DOHH2 (cell line): ENCODE data around the gene ZMYM2.

ENCODE experiments used
- H3F3A ChIP-seq: fragments of 200-600 bp; sonication (generic), shearing (Covaris generic); 2 replicates; pipeline ENCODE4 v1.6.0; 2016; ENCODE audit warnings: antibody characterized with exemption, mild to moderate bottlenecking; ENCODE audit not compliant: control insufficient read depth, insufficient read depth
- H3K27ac ChIP-seq: fragments of 200-600 bp; sonication (generic); 2 replicates; pipeline ENCODE4 v1.5.1; 2014; ENCODE audit warnings: low read depth, mild to moderate bottlenecking, low read length, moderate library complexity
- H3K27me3 ChIP-seq: fragments of 200-600 bp; sonication (generic); 2 replicates; pipeline ENCODE4 v1.6.1; 2014; ENCODE audit warnings: mild to moderate bottlenecking, low read length, mixed read lengths; ENCODE audit not compliant: control insufficient read depth
- H3K36me3 ChIP-seq: fragments of 200-600 bp; sonication (generic); 2 replicates; pipeline ENCODE4 v1.6.1; 2014; ENCODE audit warnings: mild to moderate bottlenecking, low read length, moderate library complexity, mixed read lengths; ENCODE audit not compliant: control insufficient read depth
- H3K4me1 ChIP-seq: fragments of 200-600 bp; sonication (generic); 2 replicates; pipeline ENCODE4 v1.6.1; 2014; ENCODE audit warnings: mild to moderate bottlenecking, low read length, mixed read lengths; ENCODE audit not compliant: control insufficient read depth
- H3K4me2 ChIP-seq: fragments of 200-600 bp; sonication (generic); 2 replicates; pipeline ENCODE4 v1.6.0; 2014; ENCODE audit warnings: mild to moderate bottlenecking, low read length, moderate library complexity
- H3K4me3 ChIP-seq: fragments of 200-600 bp; sonication (generic); 2 replicates; pipeline ENCODE4 v1.5.1; 2014; ENCODE audit warnings: mild to moderate bottlenecking, low read length, mixed read lengths
- H3K79me2 ChIP-seq: fragments of 200-600 bp; sonication (generic); 2 replicates; pipeline ENCODE4 v1.6.1; 2014; ENCODE audit warnings: mild to moderate bottlenecking, low read length, mixed read lengths; ENCODE audit not compliant: control insufficient read depth
- H3K9me2 ChIP-seq: fragments of 200-600 bp; sonication (generic); replicated peaks from 2 replicates; pipeline ENCODE4 v1.6.1; 2014; ENCODE audit warnings: mild to moderate bottlenecking, low read length, mixed read lengths; ENCODE audit not compliant: control insufficient read depth
- H3K9me3 ChIP-seq: fragments of 200-600 bp; sonication (generic); 2 replicates; pipeline ENCODE4 v1.6.1; 2014; ENCODE audit warnings: antibody characterized with exemption, low read length, mixed read lengths; ENCODE audit not compliant: control insufficient read depth, insufficient read depth
- H4K20me1 ChIP-seq: fragments of 200-600 bp; sonication (generic); 2 replicates; pipeline ENCODE4 v1.6.0; 2014; ENCODE audit warnings: low read depth, mild to moderate bottlenecking, antibody characterized with exemption, low read length, moderate library complexity; ENCODE audit not compliant: control insufficient read depth, insufficient read depth
- CTCF ChIP-seq: fragments of 200-600 bp; sonication (generic); IDR thresholded peaks from one replicate; pipeline ENCODE4 v1.5.1; 2014; ENCODE audit warnings: antibody characterized with exemption, mild to moderate bottlenecking, low read depth, low read length; ENCODE audit not compliant: poor library complexity, severe bottlenecking
- EZH2phosphoT487 ChIP-seq: fragments of 200-600 bp; sonication (generic); IDR thresholded peaks from 2 replicates; pipeline ENCODE4 v1.6.1; 2017; ENCODE audit warnings: borderline replicate concordance, mild to moderate bottlenecking, antibody characterized with exemption, low read length, moderate library complexity, mixed read lengths

The ZMYM2 gene

GRCh38 chr13:20065516-20065915 lies 107.0 kb downstream of the ZMYM2 start:
- Histone ChIP-seq H3K9me2 (no peaks in the 10 kb centered on the region), H3K9me3 (no peaks in the 10 kb centered on the region), H3K27ac (no peak overlapping the region), H3K36me3 (peaks cover 58% of the 10 kb centered on the region), H3K79me2 (no peaks in the 10 kb centered on the region), H3K4me3 (no peak overlapping the region), H3K4me2 (no peak overlapping the region), H3K4me1 (no peaks in the 10 kb centered on the region), H3F3A (no peaks in the 10 kb centered on the region), H4K20me1 (no peaks in the 10 kb centered on the region), H3K27me3 (no peaks in the 10 kb centered on the region)
- TF ChIP-seq CTCF (no peak), EZH2phosphoT487 (no peak)

GRCh38 chr13:20069956-20070355 lies 111.4 kb downstream of the ZMYM2 start:
- H3K4me1 ChIP-seq: no peaks in the 10 kb centered on the region
- no peaks in the 10 kb centered on the region for H3K9me2 ChIP-seq
- H3K27me3 ChIP-seq: no peaks in the 10 kb centered on the region
- no peak overlapping the region for H3K4me2 ChIP-seq
- H3K9me3 ChIP-seq: no peaks in the 10 kb centered on the region
- H3K27ac ChIP-seq: no peak overlapping the region
- H3K79me2 ChIP-seq: no peaks in the 10 kb centered on the region
- no peaks in the 10 kb centered on the region for H4K20me1 ChIP-seq
- peaks cover 39% of the 10 kb centered on the region for H3K36me3 ChIP-seq
- no peak overlapping the region for H3K4me3 ChIP-seq
- TF ChIP-seq CTCF: no peak
- no peak for TF ChIP-seq EZH2phosphoT487
- no peaks in the 10 kb centered on the region for H3F3A ChIP-seq

- no peaks in the 10 kb centered on the region for H3K9me3 ChIP-seq
- no peaks in the 10 kb centered on the region for H3F3A ChIP-seq
- no peak overlapping the region for H3K27ac ChIP-seq
- H3K4me2 ChIP-seq: no peak overlapping the region
- peaks cover 31% of the 10 kb centered on the region for H3K36me3 ChIP-seq
- H3K4me1 ChIP-seq: no peaks in the 10 kb centered on the region
- H4K20me1 ChIP-seq: no peaks in the 10 kb centered on the region
- H3K9me2 ChIP-seq: no peaks in the 10 kb centered on the region
- no peaks in the 10 kb centered on the region for H3K27me3 ChIP-seq
- TF ChIP-seq CTCF (no peak), EZH2phosphoT487 (no peak)
- H3K4me3 ChIP-seq: no peak overlapping the region
- H3K79me2 ChIP-seq: no peaks in the 10 kb centered on the region
These were observed 115.2 kb downstream of the ZMYM2 start for GRCh38 chr13:20073775-20074174.

- no peaks in the 10 kb centered on the region for H3K79me2 ChIP-seq
- peaks cover 32% of the 10 kb centered on the region for H3K36me3 ChIP-seq
- H3K27ac ChIP-seq: no peak overlapping the region
These were observed 116.4 kb downstream of the ZMYM2 start for GRCh38 chr13:20074966-20075365.

More at GRCh38 chr13:20074966-20075365, 116.4 kb downstream of the ZMYM2 start:
- no peaks in the 10 kb centered on the region for H3K4me1 ChIP-seq
- TF ChIP-seq CTCF: no peak
- TF ChIP-seq EZH2phosphoT487: no peak
- H4K20me1 ChIP-seq: no peaks in the 10 kb centered on the region
- no peak overlapping the region for H3K4me3 ChIP-seq
- H3K27me3 ChIP-seq: no peaks in the 10 kb centered on the region
- no peak overlapping the region for H3K4me2 ChIP-seq
- no peaks in the 10 kb centered on the region for H3F3A ChIP-seq
- no peaks in the 10 kb centered on the region for H3K9me3 ChIP-seq
- no peaks in the 10 kb centered on the region for H3K9me2 ChIP-seq
